PC-9 (cell line): ENCODE results near the gene SLC22A25. TPM values are rescaled to one million over a fixed set of nuclear protein-coding genes. Genes with fewer than 3 reads are reported as not detected.

Experiments used
- BruUV-seq: library from RNA; stranded (reverse); fragments of 400-500 nt; replicated peaks from 2 replicates; lab custom pipeline; 2021; lab: Mats Ljungman, UMichigan
- CTCF ChIA-PET: fragments of 300-600 bp; sonication (Branson Sonifier 250); formaldehyde crosslinking; loops from one replicate; lab custom pipeline; 2022; ENCODE audit warnings: antibody characterized with exemption; lab: Charles Lee
- POLR2A ChIA-PET: fragments of 300-600 bp; sonication (Branson Sonifier 250); formaldehyde crosslinking; loops from one replicate; lab custom pipeline; 2022; ENCODE audit warnings: antibody characterized with exemption; ENCODE audit not compliant: unreplicated experiment; lab: Charles Lee
- DNase-seq, 2 experiments: peaks; one replicate each; pipeline versions ENCODE4 v3.0.0 to v3.0.0-alpha.2; 2015 to 2022; ENCODE audit warnings: mixed read lengths in 1 of 2
- H2AFZ ChIP-seq: fragments of 200-600 bp; sonication (generic); 2 replicates; pipeline ENCODE4 v1.8.1; 2017; ENCODE audit warnings: antibody characterized with exemption
- H3F3A ChIP-seq: fragments of 200-600 bp; sonication (generic); 2 replicates; pipeline ENCODE4 v1.8.1; 2017; ENCODE audit warnings: antibody characterized with exemption, mild to moderate bottlenecking, low read depth; ENCODE audit not compliant: insufficient read depth
- H3K27ac ChIP-seq: fragments of 200-600 bp; sonication (generic); 2 replicates; pipeline ENCODE4 v1.6.1; 2016; ENCODE audit warnings: mixed run types
- H3K27me3 ChIP-seq: fragments of 200-600 bp; sonication (generic); 2 replicates; pipeline ENCODE4 v1.6.1; 2016; ENCODE audit warnings: low read depth, mixed run types; ENCODE audit not compliant: insufficient read depth
- H3K36me3 ChIP-seq: fragments of 200-600 bp; sonication (generic); 2 replicates; pipeline ENCODE4 v1.6.1; 2016; ENCODE audit warnings: low read depth, mixed run types
- H3K4me1 ChIP-seq: fragments of 200-600 bp; sonication (generic); replicated peaks from 2 replicates; pipeline ENCODE4 v1.6.1; 2016; ENCODE audit warnings: mixed run types; ENCODE audit not compliant: insufficient read depth
- H3K4me2 ChIP-seq: fragments of 200-600 bp; sonication (generic); 2 replicates; pipeline ENCODE4 v1.6.1; 2017; ENCODE audit warnings: mixed run types
- H3K4me3 ChIP-seq: fragments of 200-600 bp; sonication (generic); 2 replicates; pipeline ENCODE4 v1.6.1; 2016; ENCODE audit warnings: mixed run types
- H3K79me2 ChIP-seq: fragments of 200-600 bp; sonication (generic); 2 replicates; pipeline ENCODE4 v1.6.1; 2017; ENCODE audit warnings: low read depth, mixed run types
- H3K9me2 ChIP-seq: fragments of 200-600 bp; sonication (generic); 2 replicates; pipeline ENCODE4 v1.8.1; 2017; ENCODE audit warnings: mild to moderate bottlenecking; ENCODE audit not compliant: insufficient read depth
- H3K9me3 ChIP-seq: fragments of 200-600 bp; sonication (generic); 2 replicates; pipeline ENCODE4 v1.8.1; 2016; ENCODE audit warnings: low read depth; ENCODE audit not compliant: insufficient read depth
- H4K20me1 ChIP-seq: fragments of 200-600 bp; sonication (generic); 2 replicates; pipeline ENCODE4 v1.8.1; 2017; ENCODE audit not compliant: insufficient read depth
- EZH2 ChIP-seq: fragments of 200-600 bp; sonication (generic); IDR thresholded peaks from 2 replicates; pipeline ENCODE4 v1.8.0; 2017; ENCODE audit warnings: antibody characterized with exemption, low read depth
- intact Hi-C: fragments of 100-400 bp; cut with micrococcal nuclease; formaldehyde crosslinking; loops from one replicate; pipeline ENCODE4 v1.10.0; 2022; ENCODE audit not compliant: unreplicated experiment
- total RNA-seq: library from RNA; stranded (reverse); gene quantifications from 2 replicates; pipeline ENCODE4 v1.2.3, GENCODE V29; 2021
- TF ChIP-seq, protein P1 (sequence below): fragments of 200-600 bp; sonication (generic); conservative IDR thresholded peaks from 2 replicates; pipeline ENCODE4 v1.6.1; 2017; ENCODE audit warnings: mixed run types, antibody characterized with exemption, mild to moderate bottlenecking, moderate library complexity

Gene SLC22A25
- total RNA-seq, 1 experiment from 2014 or later: not detected

GRCh38 chr11:63274776-63275175 lies 31.4 kb upstream of the SLC22A25 start:
- intact Hi-C loops: no loop called here
- Histone ChIP-seq H3K27ac (no peak overlapping the region), H3K27me3 (peaks cover 12% of the 10 kb centered on the region; the same call in 1 of the 2 replicates), H3K9me2 (no peaks in the 10 kb centered on the region), H3K9me3 (no peaks in the 10 kb centered on the region), H3K79me2 (no peaks in the 10 kb centered on the region), H3K36me3 (no peaks in the 10 kb centered on the region), H3F3A (no peaks in the 10 kb centered on the region), H2AFZ (no peak overlapping the region), H4K20me1 (no peaks in the 10 kb centered on the region), H3K4me1 (no peaks in the 10 kb centered on the region), H3K4me3 (no peak overlapping the region), H3K4me2 (no peak overlapping the region)
- TF ChIP-seq, protein P1, sequence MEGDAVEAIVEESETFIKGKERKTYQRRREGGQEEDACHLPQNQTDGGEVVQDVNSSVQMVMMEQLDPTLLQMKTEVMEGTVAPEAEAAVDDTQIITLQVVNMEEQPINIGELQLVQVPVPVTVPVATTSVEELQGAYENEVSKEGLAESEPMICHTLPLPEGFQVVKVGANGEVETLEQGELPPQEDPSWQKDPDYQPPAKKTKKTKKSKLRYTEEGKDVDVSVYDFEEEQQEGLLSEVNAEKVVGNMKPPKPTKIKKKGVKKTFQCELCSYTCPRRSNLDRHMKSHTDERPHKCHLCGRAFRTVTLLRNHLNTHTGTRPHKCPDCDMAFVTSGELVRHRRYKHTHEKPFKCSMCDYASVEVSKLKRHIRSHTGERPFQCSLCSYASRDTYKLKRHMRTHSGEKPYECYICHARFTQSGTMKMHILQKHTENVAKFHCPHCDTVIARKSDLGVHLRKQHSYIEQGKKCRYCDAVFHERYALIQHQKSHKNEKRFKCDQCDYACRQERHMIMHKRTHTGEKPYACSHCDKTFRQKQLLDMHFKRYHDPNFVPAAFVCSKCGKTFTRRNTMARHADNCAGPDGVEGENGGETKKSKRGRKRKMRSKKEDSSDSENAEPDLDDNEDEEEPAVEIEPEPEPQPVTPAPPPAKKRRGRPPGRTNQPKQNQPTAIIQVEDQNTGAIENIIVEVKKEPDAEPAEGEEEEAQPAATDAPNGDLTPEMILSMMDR: peak; percentile 46
- no peak for TF ChIP-seq EZH2
- no peak for DNase-seq
- BruUV-seq: no TSS peak
- ChIA-PET CTCF (no interaction called here), POLR2A (no interaction called here)

GRCh38 chr11:63273685-63274084 lies 30.3 kb upstream of the SLC22A25 start:
- H3K27ac ChIP-seq: no peak overlapping the region
- no peak overlapping the region for H3K4me2 ChIP-seq
- H4K20me1 ChIP-seq: no peaks in the 10 kb centered on the region
- no peaks in the 10 kb centered on the region for H3K79me2 ChIP-seq
- H3K27me3 ChIP-seq: peaks cover 4% of the 10 kb centered on the region; the same call in 1 of the 2 replicates
- no peak overlapping the region for H3K4me3 ChIP-seq
- no peaks in the 10 kb centered on the region for H3K9me3 ChIP-seq
- intact Hi-C loops: no loop called here
- TF ChIP-seq, protein P1: no peak
- no peak for TF ChIP-seq EZH2
- BruUV-seq: no TSS peak
- DNase-seq: no peak
- no peaks in the 10 kb centered on the region for H3K4me1 ChIP-seq
- no peaks in the 10 kb centered on the region for H3F3A ChIP-seq
- H3K9me2 ChIP-seq: no peaks in the 10 kb centered on the region
- POLR2A ChIA-PET: no interaction called here
- H3K36me3 ChIP-seq: no peaks in the 10 kb centered on the region
- H2AFZ ChIP-seq: no peak overlapping the region
- CTCF ChIA-PET: no interaction called here

- DNase-seq: no peak
- Histone ChIP-seq H3K9me2 (no peaks in the 10 kb centered on the region; the same call in 1 of the 2 replicates), H3F3A (no peaks in the 10 kb centered on the region), H3K9me3 (no peaks in the 10 kb centered on the region), H3K79me2 (no peaks in the 10 kb centered on the region), H3K27ac (no peak overlapping the region), H2AFZ (no peak overlapping the region), H3K4me2 (no peak overlapping the region), H3K27me3 (peaks cover 22% of the 10 kb centered on the region), H3K4me1 (no peaks in the 10 kb centered on the region), H4K20me1 (no peaks in the 10 kb centered on the region), H3K4me3 (no peak overlapping the region), H3K36me3 (no peaks in the 10 kb centered on the region)
- no TSS peak for BruUV-seq
- POLR2A ChIA-PET: no interaction called here
- TF ChIP-seq EZH2: no peak
- TF ChIP-seq, protein P1: no peak
- CTCF ChIA-PET: no interaction called here
- intact Hi-C loops: no loop called here
These were observed 19.1 kb upstream of the SLC22A25 start for GRCh38 chr11:63262547-63262946.
